ENCODE results near the gene PPM1E. TPM values are rescaled to one million over a fixed set of nuclear protein-coding genes. Genes with fewer than 3 reads are reported as not detected.

Gene PPM1E
- total RNA-seq, 3 donors from 2014 or later = 0.47 to 0.48 TPM; not detected in 1

DNA sequence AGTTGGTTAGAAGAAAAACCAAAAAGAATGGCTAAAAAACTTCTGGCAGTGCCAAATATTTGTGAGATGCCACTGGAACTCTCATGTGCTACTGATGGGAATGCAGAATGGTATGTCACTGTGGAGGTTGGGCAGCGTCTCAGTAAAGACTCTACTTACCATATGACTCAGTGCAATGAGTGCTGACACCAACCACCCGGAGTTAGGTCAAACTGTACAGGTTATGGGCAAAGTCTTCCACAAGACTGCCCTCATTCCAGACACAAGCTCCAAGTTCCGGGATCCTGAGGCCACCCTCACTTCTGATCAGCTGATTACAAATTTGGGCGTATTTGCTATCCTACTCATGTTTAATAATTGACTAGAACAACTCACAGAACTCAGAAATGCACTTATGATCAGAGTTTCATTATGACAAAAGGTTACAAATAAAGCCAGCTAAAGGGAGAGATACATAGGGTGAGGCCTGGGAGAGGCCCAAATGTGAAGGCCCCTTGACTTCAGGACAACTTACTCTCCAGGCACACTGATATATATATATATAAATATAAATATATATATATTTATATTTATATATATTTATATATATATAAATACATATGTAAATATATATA, 236.2 kb downstream of the PPM1E start:
- intact Hi-C loops (cut with DNase I, micrococcal nuclease) = no loop called here
- Histone ChIP-seq H3K4me3 (no peak overlapping the region), H3K36me3 (ENCODE audit: low read depth) (no peaks in the 10 kb centered on the region), H3K4me1 (ENCODE audit: low read depth) (no peaks in the 10 kb centered on the region), H3K9me3 (no peaks in the 10 kb centered on the region)
- DNase-seq = peak in 1 of 3 donors; percentile 9
- TF ChIP-seq, protein P1, sequence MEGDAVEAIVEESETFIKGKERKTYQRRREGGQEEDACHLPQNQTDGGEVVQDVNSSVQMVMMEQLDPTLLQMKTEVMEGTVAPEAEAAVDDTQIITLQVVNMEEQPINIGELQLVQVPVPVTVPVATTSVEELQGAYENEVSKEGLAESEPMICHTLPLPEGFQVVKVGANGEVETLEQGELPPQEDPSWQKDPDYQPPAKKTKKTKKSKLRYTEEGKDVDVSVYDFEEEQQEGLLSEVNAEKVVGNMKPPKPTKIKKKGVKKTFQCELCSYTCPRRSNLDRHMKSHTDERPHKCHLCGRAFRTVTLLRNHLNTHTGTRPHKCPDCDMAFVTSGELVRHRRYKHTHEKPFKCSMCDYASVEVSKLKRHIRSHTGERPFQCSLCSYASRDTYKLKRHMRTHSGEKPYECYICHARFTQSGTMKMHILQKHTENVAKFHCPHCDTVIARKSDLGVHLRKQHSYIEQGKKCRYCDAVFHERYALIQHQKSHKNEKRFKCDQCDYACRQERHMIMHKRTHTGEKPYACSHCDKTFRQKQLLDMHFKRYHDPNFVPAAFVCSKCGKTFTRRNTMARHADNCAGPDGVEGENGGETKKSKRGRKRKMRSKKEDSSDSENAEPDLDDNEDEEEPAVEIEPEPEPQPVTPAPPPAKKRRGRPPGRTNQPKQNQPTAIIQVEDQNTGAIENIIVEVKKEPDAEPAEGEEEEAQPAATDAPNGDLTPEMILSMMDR (IDR thresholded peaks at IDR 0.05) = no peak
- ATAC-seq = peak; percentile 85

DNA sequence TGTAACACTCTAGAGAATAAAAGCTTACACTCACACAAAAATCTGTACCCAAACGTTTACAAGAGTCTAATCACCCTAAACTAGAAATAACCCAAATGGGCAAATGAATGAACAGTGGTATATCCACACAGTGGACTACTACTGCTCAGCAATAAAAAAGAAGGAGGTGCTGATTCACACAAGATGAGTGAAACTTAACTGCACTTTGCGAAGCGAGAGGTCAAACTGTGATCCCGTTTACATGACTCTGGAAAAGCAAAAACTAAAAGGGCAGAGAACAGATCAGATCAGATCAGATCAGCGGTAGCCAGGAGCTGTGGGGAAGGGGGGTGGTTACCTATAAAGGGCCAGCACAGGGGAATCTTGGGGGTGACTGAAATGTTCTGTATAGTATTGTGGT, 237.7 kb downstream of the PPM1E start:
- DNase-seq (no peak), ATAC-seq (peak; percentile 54)
- Histone ChIP-seq H3K9me3 (no peaks in the 10 kb centered on the region), H3K4me1 (ENCODE audit: low read depth) (no peaks in the 10 kb centered on the region), H3K4me3 (no peak overlapping the region), H3K36me3 (ENCODE audit: low read depth) (no peaks in the 10 kb centered on the region)
- TF ChIP-seq, protein P1 (IDR thresholded peaks at IDR 0.05) = no peak
- intact Hi-C loops (cut with DNase I, micrococcal nuclease) = no loop called here

DNA sequence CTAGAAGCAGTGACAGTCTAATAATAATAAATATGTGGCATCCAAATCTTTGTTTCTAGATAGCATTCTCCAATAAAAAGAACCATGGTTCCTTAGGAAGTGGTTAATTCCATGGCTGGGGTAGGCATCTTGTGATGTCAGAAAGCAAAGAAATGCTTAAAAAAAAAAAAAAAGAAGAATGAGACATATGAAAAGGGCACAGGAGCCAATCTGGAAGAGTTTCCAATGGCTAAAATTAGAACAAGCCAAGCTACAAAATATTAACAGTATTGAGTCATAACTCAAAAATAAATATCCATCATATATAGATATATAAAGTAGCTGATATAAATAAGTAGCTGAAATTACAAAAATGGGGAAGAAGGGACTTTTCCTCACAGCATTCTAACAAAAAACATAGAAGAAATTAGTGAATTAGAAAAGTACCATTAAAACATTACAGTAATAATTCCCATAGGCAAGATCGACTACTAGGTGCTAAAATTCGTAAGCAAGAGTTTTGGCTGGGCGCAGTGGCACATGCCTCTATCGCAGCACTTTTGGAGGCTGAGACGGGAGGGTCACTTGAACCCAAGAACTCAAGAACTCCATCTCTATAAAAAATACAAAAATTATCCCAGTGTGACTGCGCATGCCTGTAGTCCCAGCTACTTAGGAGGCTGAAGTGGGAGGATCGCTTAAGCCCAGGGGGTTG, 239.7 kb downstream of the PPM1E start:
- no peaks in the 10 kb centered on the region for H3K9me3 ChIP-seq
- H3K4me1 ChIP-seq (ENCODE audit: low read depth) = no peaks in the 10 kb centered on the region
- DNase-seq (no peak), ATAC-seq (no peak)
- no peaks in the 10 kb centered on the region for H3K36me3 ChIP-seq (ENCODE audit: low read depth)
- TF ChIP-seq, protein P1 (IDR thresholded peaks at IDR 0.05) = no peak
- no peak overlapping the region for H3K4me3 ChIP-seq
- intact Hi-C loops (cut with DNase I, micrococcal nuclease) = no loop called here

- H3K4me3 ChIP-seq = no peak overlapping the region
- no peak for ATAC-seq
- intact Hi-C loops (cut with DNase I, micrococcal nuclease) = no loop called here
- DNase-seq = no peak
- no peaks in the 10 kb centered on the region for H3K36me3 ChIP-seq (ENCODE audit: low read depth)
- H3K4me1 ChIP-seq (ENCODE audit: low read depth) = no peaks in the 10 kb centered on the region
- TF ChIP-seq, protein P1 (IDR thresholded peaks at IDR 0.05) = no peak
- no peaks in the 10 kb centered on the region for H3K9me3 ChIP-seq
Observed at GRCh38 chr17:58996968-58997367, 241.3 kb downstream of the PPM1E start.

- intact Hi-C loops (cut with DNase I, micrococcal nuclease) = no loop called here
- no peaks in the 10 kb centered on the region for H3K36me3 ChIP-seq (ENCODE audit: low read depth)
- no peaks in the 10 kb centered on the region for H3K4me1 ChIP-seq (ENCODE audit: low read depth)
- TF ChIP-seq, protein P1 (IDR thresholded peaks at IDR 0.05) = no peak
- H3K4me3 ChIP-seq = no peak overlapping the region
- no peaks in the 10 kb centered on the region for H3K9me3 ChIP-seq
- ATAC-seq (no peak), DNase-seq (no peak)
Observed at GRCh38 chr17:58997756-58998553, 242.3 kb downstream of the PPM1E start.
